Right lobe of liver (tissue), 6 donors: ENCODE measurements around the gene SPATA2. TPM values are rescaled to one million over a fixed set of nuclear protein-coding genes. Genes with fewer than 3 reads are reported as not detected.

ENCODE experiments used
- ATAC-seq, 4 donors: fragments of 200-7000 bp; cut with Tn5 transposase; one replicate each; pipeline ENCODE4 v1.9.1; 2020; ENCODE audit warnings: mild to moderate bottlenecking in 4 of 4, moderate library complexity in 4 of 4
- DNase-seq, 3 donors: peaks; one replicate each; pipeline ENCODE4 v3.0.0-alpha.2; 2020
- H3K27ac ChIP-seq, 3 donors: fragments of 200-600 bp; one replicate each; pipeline ENCODE4 v1.8.0; 2022
- H3K27me3 ChIP-seq, 2 donors: fragments of 200-600 bp; one replicate each; pipeline ENCODE4 v1.8.0; 2022
- H3K36me3 ChIP-seq, 4 donors: fragments of 200-600 bp; sonication (generic) in 1 of 4; one replicate each; pipeline versions ENCODE4 v1.5.1 to v1.8.0; 2017 to 2022; ENCODE audit warnings: control low read depth in 1 of 4
- H3K4me1 ChIP-seq, 4 donors: fragments of 200-600 bp; sonication (generic) in 1 of 4; one replicate each; pipeline versions ENCODE4 v1.5.1 to v1.8.0; 2017 to 2022; ENCODE audit warnings: control low read depth in 1 of 4
- H3K4me3 ChIP-seq, 3 donors: fragments of 200-600 bp; one replicate each; pipeline ENCODE4 v1.8.0; 2022
- H3K9me3 ChIP-seq, 4 donors: fragments of 200-600 bp; sonication (generic) in 1 of 4; one replicate each; pipeline versions ENCODE4 v1.5.1 to v1.8.0; 2017 to 2022; ENCODE audit warnings: control low read depth in 1 of 4
- POLR2A ChIP-seq: fragments of 450-650 bp; IDR thresholded peaks from one replicate; pipeline ENCODE4 v1.6.1; 2017; ENCODE audit warnings: antibody characterized with exemption, mild to moderate bottlenecking
- WGBS: methylation state at CpG from one replicate; pipeline ENCODE4 v1.1.6; 2018; ENCODE audit warnings: low coverage, low lambda C conversion rate; ENCODE audit not compliant: insufficient coverage; ENCODE audit errors: missing lambda C conversion rate; 5-methylcytosine and 5-hydroxymethylcytosine counted together
- intact Hi-C, 2 donors: fragments of 100-400 bp; cut with DNase I; formaldehyde crosslinking; loops; one replicate each; pipeline versions ENCODE4 v1.11.2 to v1.14.1; 2022
- total RNA-seq, 6 experiments: library from RNA; depleted of rRNA in 2 of 6; stranded (reverse); fragments of >200 nt in 2 of 6; fragmentation: NEBNext Ultra II Directional in 3 of 6; extraction: Animal tissue kit (Norgen Biotek cat#: 25700) in 3 of 6; gene quantifications; one replicate each; pipeline versions ENCODE4 v1.1.0 to v1.2.4, GENCODE V29; 2016 to 2023
- TF ChIP-seq, protein P1 (sequence below), 4 donors: fragments of 200-600 bp in 3 of 4; fragments of 450-650 bp in 1 of 4; IDR thresholded peaks; one replicate each; pipeline versions ENCODE4 v1.5.1 to v1.8.0; 2016 to 2022; ENCODE audit warnings: antibody characterized with exemption in 4 of 4, mild to moderate bottlenecking in 2 of 4
- donor health status: DM: no; HTN: yes; CAD: no.
- donor health status: DM: no; HTN: no; CAD: no.
- donor health status: DM: no; HTN: no; CAD: no.
- donor health status: DM: no; HTN: yes; CAD: no.
- donor health status: DM: no; HTN: yes; CAD: no.

The SPATA2 gene
- total RNA-seq, 6 experiments from 2014 or later = 1.9 to 3.6 (median 2.9) TPM

DNA sequence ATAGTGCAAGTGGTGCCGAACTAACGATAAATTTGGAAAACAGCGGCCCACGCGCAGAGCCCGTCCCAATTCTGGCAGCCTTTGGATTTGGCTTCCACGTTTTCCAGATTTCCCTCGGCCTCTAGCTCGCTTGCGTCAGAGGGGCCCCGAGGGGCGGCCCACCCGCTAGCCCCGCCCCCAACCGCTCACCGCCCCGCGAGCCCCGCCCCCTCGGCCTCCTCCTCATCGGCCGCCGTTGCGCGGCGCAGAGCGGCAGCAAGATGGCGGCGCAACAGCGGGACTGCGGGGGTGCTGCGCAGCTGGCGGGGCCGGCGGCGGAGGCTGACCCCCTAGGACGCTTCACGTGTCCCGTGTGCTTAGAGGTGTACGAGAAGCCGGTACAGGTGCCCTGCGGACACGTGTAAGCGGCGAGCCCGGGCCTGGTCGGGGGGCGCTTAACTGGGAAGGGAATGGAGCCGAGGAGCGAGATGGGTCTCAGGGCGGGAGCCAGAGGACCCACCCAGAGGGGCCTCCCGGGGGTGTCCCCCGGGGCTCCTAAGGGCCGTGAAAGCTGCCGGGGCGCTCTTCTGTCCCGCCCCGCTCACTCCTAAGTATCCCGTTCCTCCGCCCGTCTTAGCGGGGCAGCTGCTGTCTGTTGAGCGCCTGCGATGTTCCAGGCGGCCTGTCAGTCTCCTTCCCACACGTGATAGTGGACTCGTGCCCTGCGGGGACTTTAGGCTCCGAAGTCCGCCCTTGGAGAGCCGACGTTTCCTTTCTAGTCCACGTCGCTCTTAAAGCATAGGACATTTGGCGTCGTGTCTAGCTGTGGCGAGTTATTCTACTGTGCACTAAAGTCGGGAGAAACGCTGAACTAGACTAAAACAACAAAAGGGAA, 21.1 kb upstream of the SPATA2 start, which contains the start of gene RNF114:
RNF114 (plus strand) TSS at position 245 of the 874 bp plus-strand sequence; CDS start at position 261, 16 bp downstream.
- TF ChIP-seq, protein P1, sequence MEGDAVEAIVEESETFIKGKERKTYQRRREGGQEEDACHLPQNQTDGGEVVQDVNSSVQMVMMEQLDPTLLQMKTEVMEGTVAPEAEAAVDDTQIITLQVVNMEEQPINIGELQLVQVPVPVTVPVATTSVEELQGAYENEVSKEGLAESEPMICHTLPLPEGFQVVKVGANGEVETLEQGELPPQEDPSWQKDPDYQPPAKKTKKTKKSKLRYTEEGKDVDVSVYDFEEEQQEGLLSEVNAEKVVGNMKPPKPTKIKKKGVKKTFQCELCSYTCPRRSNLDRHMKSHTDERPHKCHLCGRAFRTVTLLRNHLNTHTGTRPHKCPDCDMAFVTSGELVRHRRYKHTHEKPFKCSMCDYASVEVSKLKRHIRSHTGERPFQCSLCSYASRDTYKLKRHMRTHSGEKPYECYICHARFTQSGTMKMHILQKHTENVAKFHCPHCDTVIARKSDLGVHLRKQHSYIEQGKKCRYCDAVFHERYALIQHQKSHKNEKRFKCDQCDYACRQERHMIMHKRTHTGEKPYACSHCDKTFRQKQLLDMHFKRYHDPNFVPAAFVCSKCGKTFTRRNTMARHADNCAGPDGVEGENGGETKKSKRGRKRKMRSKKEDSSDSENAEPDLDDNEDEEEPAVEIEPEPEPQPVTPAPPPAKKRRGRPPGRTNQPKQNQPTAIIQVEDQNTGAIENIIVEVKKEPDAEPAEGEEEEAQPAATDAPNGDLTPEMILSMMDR (IDR thresholded peaks at IDR 0.05) = peak in 1 of 4 donors; percentile 26
- peak; percentile 87 for TF ChIP-seq POLR2A
- Histone ChIP-seq H3K27ac (peak within 1 kb of the TSS; percentile 94 to 97 (median 96)), H3K36me3 (peaks cover 0 to 13% (median 0%) of the 10 kb centered on the region in 4 donors), H3K9me3 (no peaks in the 10 kb centered on the region), H3K4me3 (peak within 1 kb of the TSS; percentile 90 to 100 (median 97)), H3K27me3 (no peaks in the 10 kb centered on the region), H3K4me1 (peaks cover 3 to 33% (median 12%) of the 10 kb centered on the region in 4 donors)
- intact Hi-C loops = no loop called here
- ATAC-seq (peak; percentile 84 to 91 (median 88)), DNase-seq (peak; percentile 91 to 93 (median 93))
- under 1% methylated on average over 45 of the region's 79 CpGs for WGBS

DNA sequence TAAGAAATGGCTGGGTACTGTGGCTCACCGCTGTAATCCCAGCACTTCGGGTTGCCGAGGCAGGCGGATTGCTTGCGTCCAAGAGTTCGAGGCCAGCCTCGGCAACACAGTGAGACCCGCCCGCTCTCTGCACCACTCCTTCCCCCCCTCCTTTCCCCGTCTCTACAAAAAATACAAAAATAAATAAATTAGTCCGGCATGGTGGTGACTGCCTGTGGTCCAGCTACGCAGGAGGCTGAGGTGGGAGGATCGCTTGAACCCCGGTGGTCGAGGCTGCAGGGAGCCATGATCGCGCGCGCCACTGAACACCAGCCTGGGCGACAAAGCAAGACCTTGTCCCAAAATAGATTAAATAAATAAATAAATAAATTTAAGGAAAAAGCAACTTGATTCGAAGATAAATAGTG, 20.4 kb upstream of the SPATA2 start:
- TF ChIP-seq, protein P1 (IDR thresholded peaks at IDR 0.05) = no peak
- no peak for TF ChIP-seq POLR2A
- Histone ChIP-seq H3K9me3 (no peaks in the 10 kb centered on the region), H3K4me1 (peaks cover 3 to 36% (median 12%) of the 10 kb centered on the region in 4 donors), H3K36me3 (peaks cover 0 to 7% (median 0%) of the 10 kb centered on the region in 4 donors), H3K27me3 (no peaks in the 10 kb centered on the region), H3K4me3 (peak overlapping the region; percentile 90 to 100 (median 97)), H3K27ac (peak overlapping the region; percentile 94 to 97 (median 96))
- peak in 1 of 3 donors; percentile 62 for DNase-seq
- intact Hi-C loops = no loop called here
- WGBS = 24% methylated on average over 21 of the region's 21 CpGs
- ATAC-seq = peak in 3 of 4 donors; percentile 2 to 8 (median 3)

DNA sequence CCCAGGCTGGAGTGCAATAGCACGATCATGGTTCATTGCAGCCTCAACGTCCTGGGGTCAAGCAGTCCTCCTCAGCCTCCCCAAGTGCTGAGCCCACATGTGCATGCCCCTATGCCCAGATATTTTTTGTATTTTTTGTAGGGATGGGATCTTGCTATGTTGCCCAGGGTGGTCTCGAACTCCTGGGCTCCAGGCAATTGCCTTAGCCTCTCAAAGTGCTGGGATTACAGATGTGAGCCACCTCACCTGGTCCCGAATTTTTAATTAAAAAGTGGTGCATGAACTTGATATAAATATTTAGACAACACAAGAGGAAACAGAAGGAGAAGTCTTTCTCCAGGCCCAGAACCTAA, 13.8 kb upstream of the SPATA2 start:
- no peak for TF ChIP-seq POLR2A
- TF ChIP-seq, protein P1 (IDR thresholded peaks at IDR 0.05) = no peak
- intact Hi-C loops = no loop called here
- Histone ChIP-seq H3K36me3 (no peaks in the 10 kb centered on the region), H3K27ac (no peak overlapping the region), H3K4me3 (no peak overlapping the region), H3K9me3 (no peaks in the 10 kb centered on the region), H3K27me3 (no peaks in the 10 kb centered on the region), H3K4me1 (peaks cover 0 to 4% (median 0%) of the 10 kb centered on the region in 4 donors)
- DNase-seq = no peak
- ATAC-seq = no peak
- WGBS = 26% methylated on average over 4 of the region's 4 CpGs

DNA sequence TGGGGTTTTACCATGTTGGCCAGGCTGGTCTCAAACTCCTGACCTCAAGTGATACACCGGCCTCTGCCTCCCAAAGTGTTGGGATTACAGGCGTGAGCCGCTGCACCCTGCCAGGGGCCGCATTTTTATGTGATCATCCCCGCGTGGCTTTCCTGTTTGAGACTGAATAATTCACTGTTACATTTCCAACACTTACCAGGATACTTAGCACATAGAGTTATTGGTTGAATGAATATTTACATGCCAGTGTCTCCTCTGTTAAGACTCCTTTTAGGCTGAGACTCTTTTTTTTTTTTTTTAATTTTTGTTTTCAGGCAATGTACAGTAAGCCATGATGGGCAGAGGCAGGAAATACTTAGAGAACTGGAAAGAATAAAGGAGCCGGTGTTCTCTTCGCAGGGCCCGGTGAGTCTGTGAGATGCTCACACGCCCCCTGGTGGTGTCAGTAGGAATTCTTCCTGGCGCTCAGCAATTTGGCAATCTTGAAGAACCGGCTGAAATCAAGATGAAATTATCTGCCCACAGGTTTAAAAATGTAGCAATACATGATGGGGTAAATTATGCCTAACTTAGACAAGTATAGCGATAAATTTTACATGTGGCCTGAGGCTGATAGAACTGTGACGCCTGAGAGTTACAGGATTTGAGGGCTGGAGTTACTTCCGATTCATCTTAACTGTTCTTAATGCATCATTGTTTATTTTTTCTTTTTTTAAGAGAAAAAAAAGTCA, 13.2 kb upstream of the SPATA2 start:
- Histone ChIP-seq H3K27me3 (no peaks in the 10 kb centered on the region), H3K4me3 (no peak overlapping the region), H3K27ac (no peak overlapping the region), H3K4me1 (peaks cover 0 to 6% (median under 1%) of the 10 kb centered on the region in 4 donors), H3K9me3 (no peaks in the 10 kb centered on the region), H3K36me3 (no peaks in the 10 kb centered on the region)
- TF ChIP-seq POLR2A = no peak
- TF ChIP-seq, protein P1 (IDR thresholded peaks at IDR 0.05) = peak; percentile 86 to 96 (median 92)
- peak; percentile 87 to 95 (median 89) for ATAC-seq
- whole genome bisulfite sequencing = 15% methylated on average over 15 of the region's 15 CpGs
- intact Hi-C loops = no loop called here
- peak; percentile 74 to 78 (median 75) for DNase-seq
